AG10803 (cell line): ENCODE results near the gene DLG2.

ENCODE experiments used
- DNase-seq: peaks from one replicate; pipeline ENCODE4 v3.0.0; 2010; ENCODE audit warnings: low read depth
- H3K4me3 ChIP-seq: 2 replicates; pipeline ENCODE4 v1.5.1; 2011; ENCODE audit warnings: mild to moderate bottlenecking, low read length, control low read depth
- CTCF ChIP-seq: conservative IDR thresholded peaks from 2 replicates; pipeline ENCODE4 v1.5.1; 2011; ENCODE audit warnings: mild to moderate bottlenecking, low read length, control low read depth, inconsistent platforms

The DLG2 gene

GRCh38 chr11:83773950-83774880, 1852.9 kb downstream of the DLG2 start:
- no peak for DNase-seq
- H3K4me3 ChIP-seq, result no peak overlapping the region
- TF ChIP-seq CTCF, result no peak

GRCh38 chr11:83768489-83768888, 1858.7 kb downstream of the DLG2 start:
- DNase-seq, result no peak
- H3K4me3 ChIP-seq, result no peak overlapping the region
- TF ChIP-seq CTCF, result no peak

- DNase-seq, result no peak
- no peak overlapping the region for H3K4me3 ChIP-seq
- no peak for TF ChIP-seq CTCF
Measured at GRCh38 chr11:83766932-83767331, 1860.2 kb downstream of the DLG2 start.

DNA sequence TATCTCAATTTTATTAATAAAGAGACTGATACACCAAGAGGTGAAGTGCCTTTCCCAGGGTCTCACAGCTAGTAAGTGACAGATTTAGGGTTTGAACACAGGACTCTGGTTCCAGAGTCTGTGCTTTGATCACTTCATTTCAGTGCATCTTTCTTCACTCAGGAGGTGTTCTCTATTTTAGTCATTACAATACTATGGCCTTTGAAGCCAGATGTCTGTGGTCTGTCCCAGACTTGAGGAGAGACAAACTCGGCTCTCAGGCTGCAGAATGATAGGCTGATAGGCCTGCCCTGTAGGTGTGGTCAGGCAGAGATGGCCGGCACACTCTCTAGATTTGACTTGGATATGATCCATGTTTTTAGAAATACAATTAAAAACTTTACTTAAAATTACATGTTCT, 1862.5 kb downstream of the DLG2 start:
- H3K4me3 ChIP-seq, result no peak overlapping the region
- TF ChIP-seq CTCF, result no peak
- DNase-seq, result no peak

DNA sequence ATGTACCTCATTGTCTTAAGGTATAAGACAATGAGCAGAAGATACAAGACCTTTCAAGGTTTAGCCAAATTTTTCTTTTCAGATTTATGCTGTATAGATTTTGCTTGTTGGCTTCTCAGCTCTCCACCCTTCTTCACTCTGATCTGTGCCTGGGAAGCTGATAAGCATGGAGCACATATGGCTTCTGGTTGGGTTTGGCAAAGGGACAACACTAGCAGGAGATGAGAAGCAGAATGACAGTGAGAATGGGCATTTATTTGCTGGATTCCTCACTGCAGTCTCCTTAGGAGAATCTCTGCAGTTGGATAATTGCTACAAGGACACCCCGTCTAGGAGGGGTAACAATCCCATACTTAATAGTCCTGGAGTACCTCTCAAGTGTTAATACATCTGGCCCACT, 1866.2 kb downstream of the DLG2 start:
- no peak for DNase-seq
- TF ChIP-seq CTCF, result no peak
- no peak overlapping the region for H3K4me3 ChIP-seq

- TF ChIP-seq CTCF, result no peak
- H3K4me3 ChIP-seq, result no peak overlapping the region
- DNase-seq, result no peak
Measured at GRCh38 chr11:83759148-83759547, 1868.0 kb downstream of the DLG2 start.

- no peak for TF ChIP-seq CTCF
- H3K4me3 ChIP-seq, result no peak overlapping the region
- DNase-seq, result no peak
Measured at GRCh38 chr11:83751041-83751440, 1876.1 kb downstream of the DLG2 start.
